Measurements from ENCODE around the gene CYP2A7. TPM values are rescaled to one million over a fixed set of nuclear protein-coding genes. Genes with fewer than 3 reads are reported as not detected.
"Not testable (repeated sequence)": the region's sequence is repeated elsewhere in the genome, so short reads cannot be mapped to it uniquely, and the experiment has no call there.

Gene CYP2A7
- total RNA-seq, 1 experiment from 2014 or later = not detected

GRCh38 chr19:40862333-40862732, 19.7 kb downstream of the CYP2A7 start:
- no peaks in the 10 kb centered on the region for H3K9me3 ChIP-seq (ENCODE audit: control insufficient read depth in 1 of 2, insufficient read depth in 1 of 2, low read depth in 1 of 2, low read length in 2 of 2)
- H3K27ac ChIP-seq (ENCODE audit: low read depth, low read length) = no peak overlapping the region
- intact Hi-C loops (cut with micrococcal nuclease) = no loop called here
- H3K9me2 ChIP-seq (ENCODE audit: insufficient read depth) = no peaks in the 10 kb centered on the region
- H2AFZ ChIP-seq (ENCODE audit: low read depth, low read length, poor library complexity, severe bottlenecking) = no peak overlapping the region
- H3K9ac ChIP-seq (ENCODE audit: low read length) = no peak overlapping the region
- ChIA-PET POLR2A (no interaction called here), CTCF (no interaction called here), RAD21 (ENCODE audit: low non-redundant PET in 1 of 2, low total read pairs in 2 of 2, uncharacterized antibody in 2 of 2, unreplicated experiment in 2 of 2) (no interaction called here)
- H3K4me1 ChIP-seq (ENCODE audit: control insufficient read depth in 1 of 2, insufficient read depth in 2 of 2, low read length in 2 of 2) = no peaks in the 10 kb centered on the region
- no peaks in the 10 kb centered on the region for H3K79me2 ChIP-seq (ENCODE audit: insufficient read depth, low read length)
- H3K27me3 ChIP-seq (ENCODE audit: insufficient read depth, low read length) = no peaks in the 10 kb centered on the region; the same call in 1 of the 2 replicates
- no peak overlapping the region for H3K4me2 ChIP-seq (ENCODE audit: low read length)
- DNase-seq (ENCODE audit: low read depth, low spot score) (no peak), ATAC-seq (0 out of 2 replicates have a peak, but pooled peaks have one; percentile 61)
- H4K20me1 ChIP-seq (ENCODE audit: insufficient read depth) = no peaks in the 10 kb centered on the region
- BruUV-seq (replicated peaks) = no TSS peak
- no peak for TF ChIP-seq JUND (IDR thresholded peaks at IDR 0.05)
- no peak for TF ChIP-seq ATF3 (IDR thresholded peaks at IDR 0.05)
- TF ChIP-seq YY1 (IDR thresholded peaks at IDR 0.05; ENCODE audit: extremely low read depth, insufficient replicate concordance, low read depth, low read length) = no peak
- TF ChIP-seq SRF (IDR thresholded peaks at IDR 0.05; ENCODE audit: low read depth) = no peak
- 0 out of 6 replicates have a peak, but pooled peaks of 1 of the 3 experiments have one; percentile 7 for TF ChIP-seq CTCF (IDR thresholded peaks at IDR 0.05 in 2 of 3, conservative IDR thresholded peaks at IDR 0.05 in 1 of 3; ENCODE audit: borderline replicate concordance in 1 of 3, insufficient read depth in 1 of 3, low read depth in 2 of 3, low read length in 2 of 3)
- no peak overlapping the region for H3K4me3 ChIP-seq (replicated peaks in 1 of 2; ENCODE audit: low read depth in 1 of 2, low read length in 2 of 2)
- no peaks in the 10 kb centered on the region for H3K36me3 ChIP-seq (ENCODE audit: control insufficient read depth in 1 of 2, insufficient read depth in 2 of 2, low read length in 2 of 2)

- H2AFZ ChIP-seq (ENCODE audit: low read depth, low read length, poor library complexity, severe bottlenecking) = no peak overlapping the region
- H3K4me2 ChIP-seq (ENCODE audit: low read length) = no peak overlapping the region
- no peaks in the 10 kb centered on the region for H3K36me3 ChIP-seq (ENCODE audit: control insufficient read depth in 1 of 2, insufficient read depth in 2 of 2, low read length in 2 of 2)
- CTCF ChIA-PET = no interaction called here
- H3K4me3 ChIP-seq (replicated peaks in 1 of 2; ENCODE audit: low read depth in 1 of 2, low read length in 2 of 2) = no peak overlapping the region
- ATAC-seq (no peak), DNase-seq (ENCODE audit: low read depth, low spot score) (no peak)
- BruUV-seq (replicated peaks) = no TSS peak
- H3K9me2 ChIP-seq (ENCODE audit: insufficient read depth) = no peaks in the 10 kb centered on the region
- no peaks in the 10 kb centered on the region for H4K20me1 ChIP-seq (ENCODE audit: insufficient read depth)
- TF ChIP-seq RAD21 (IDR thresholded peaks at IDR 0.05; ENCODE audit: low read depth) = peak; percentile 22; the same call in 1 of the 2 replicates
- TF ChIP-seq SIN3A (IDR thresholded peaks at IDR 0.05; ENCODE audit: low read depth) = no peak
- no peaks in the 10 kb centered on the region for H3K4me1 ChIP-seq (ENCODE audit: control insufficient read depth in 1 of 2, insufficient read depth in 2 of 2, low read length in 2 of 2)
- H3K9ac ChIP-seq (ENCODE audit: low read length) = no peak overlapping the region
- H3K79me2 ChIP-seq (ENCODE audit: insufficient read depth, low read length) = no peaks in the 10 kb centered on the region
- POLR2A ChIA-PET = no interaction called here
- no peak overlapping the region for H3K27ac ChIP-seq (ENCODE audit: low read depth, low read length)
- no peaks in the 10 kb centered on the region for H3K9me3 ChIP-seq (ENCODE audit: control insufficient read depth in 1 of 2, insufficient read depth in 1 of 2, low read depth in 1 of 2, low read length in 2 of 2)
- RAD21 ChIA-PET (ENCODE audit: low non-redundant PET in 1 of 2, low total read pairs in 2 of 2, uncharacterized antibody in 2 of 2, unreplicated experiment in 2 of 2) = no interaction called here
- H3K27me3 ChIP-seq (ENCODE audit: insufficient read depth, low read length) = no peaks in the 10 kb centered on the region; the same call in 1 of the 2 replicates
- intact Hi-C loops (cut with micrococcal nuclease) = no loop called here
Observed at GRCh38 chr19:40858109-40858508, 23.9 kb downstream of the CYP2A7 start.

GRCh38 chr19:40852467-40853152, 29.4 kb downstream of the CYP2A7 start:
- DNase-seq (ENCODE audit: low read depth, low spot score); POLR2A ChIA-PET; H3K4me3 ChIP-seq (replicated peaks in 1 of 2; ENCODE audit: low read depth in 1 of 2, low read length in 2 of 2); H3K4me2 ChIP-seq (ENCODE audit: low read length); CTCF ChIA-PET; H2AFZ ChIP-seq (ENCODE audit: low read depth, low read length, poor library complexity, severe bottlenecking); H3K9ac ChIP-seq (ENCODE audit: low read length); H4K20me1 ChIP-seq (ENCODE audit: insufficient read depth); H3K4me1 ChIP-seq (ENCODE audit: control insufficient read depth in 1 of 2, insufficient read depth in 2 of 2, low read length in 2 of 2); BruUV-seq (replicated peaks); intact Hi-C loops (cut with micrococcal nuclease); RAD21 ChIA-PET (ENCODE audit: low non-redundant PET in 1 of 2, low total read pairs in 2 of 2, uncharacterized antibody in 2 of 2, unreplicated experiment in 2 of 2); H3K27ac ChIP-seq (ENCODE audit: low read depth, low read length); H3K9me2 ChIP-seq (ENCODE audit: insufficient read depth); H3K27me3 ChIP-seq (ENCODE audit: insufficient read depth, low read length); H3K79me2 ChIP-seq (ENCODE audit: insufficient read depth, low read length); H3K9me3 ChIP-seq (ENCODE audit: control insufficient read depth in 1 of 2, insufficient read depth in 1 of 2, low read depth in 1 of 2, low read length in 2 of 2); ATAC-seq; H3K36me3 ChIP-seq (ENCODE audit: control insufficient read depth in 1 of 2, insufficient read depth in 2 of 2, low read length in 2 of 2): not testable (repeated sequence)

Measured in HCT116 (cell line).